Activated T-cell treated with anti-CD3 and anti-CD28 coated beads, Interleukin-2, amount 50 U/mL, for 1 hour (primary cell): ENCODE data around the gene FATE1.

Source experiments
- DNase-seq: peaks from one replicate; pipeline ENCODE4 v3.0.0-alpha.2; 2020

Gene FATE1

GRCh38 chrX:151704041-151704663, 11.7 kb upstream of the FATE1 start:
- no peak for DNase-seq

DNA sequence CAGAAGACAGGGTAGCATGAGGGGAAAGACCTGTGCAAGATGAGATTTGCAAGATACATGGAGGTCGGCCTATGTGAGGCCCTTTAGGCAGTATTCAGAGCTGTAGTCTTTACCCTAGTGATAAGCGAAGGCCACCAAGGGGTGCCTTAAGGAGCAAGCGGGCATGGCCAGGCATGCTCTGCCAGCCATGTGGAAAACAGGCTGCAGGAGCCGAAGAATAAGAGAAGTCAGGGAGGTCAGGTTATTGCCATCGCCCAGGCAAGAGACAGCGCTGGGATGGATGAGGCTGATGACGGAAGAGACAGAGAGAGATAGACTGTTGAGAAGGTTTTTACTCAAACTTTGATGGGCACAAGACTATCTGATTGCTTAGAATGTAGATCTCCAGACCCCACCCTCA, 7.0 kb upstream of the FATE1 start:
- DNase-seq = no peak

GRCh38 chrX:151710457-151710856, 5.4 kb upstream of the FATE1 start:
- no peak for DNase-seq

GRCh38 chrX:151711154-151711553, 4.7 kb upstream of the FATE1 start:
- no peak for DNase-seq

GRCh38 chrX:151711787-151712186, 4.0 kb upstream of the FATE1 start:
- no peak for DNase-seq

DNA sequence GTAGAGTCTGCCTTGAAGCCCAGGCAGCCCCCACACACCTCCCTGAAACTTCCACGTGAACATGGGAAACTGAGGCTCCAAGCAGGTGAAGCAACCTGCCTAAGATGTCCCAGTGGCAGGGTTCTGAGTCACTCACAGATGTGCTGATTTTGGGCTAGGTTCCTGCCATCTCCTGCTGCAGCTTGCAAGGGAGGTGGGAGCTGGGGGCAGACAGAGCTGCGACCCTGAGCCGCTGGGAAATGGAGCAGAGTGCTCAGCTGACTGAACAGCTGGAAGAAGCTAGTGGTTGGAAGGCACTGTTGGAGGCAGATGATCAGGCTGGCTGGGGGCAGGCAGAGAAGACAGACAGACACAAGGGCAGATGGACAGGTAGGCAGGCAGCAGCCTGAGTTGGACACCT, 3.6 kb upstream of the FATE1 start:
- DNase-seq = no peak

DNA sequence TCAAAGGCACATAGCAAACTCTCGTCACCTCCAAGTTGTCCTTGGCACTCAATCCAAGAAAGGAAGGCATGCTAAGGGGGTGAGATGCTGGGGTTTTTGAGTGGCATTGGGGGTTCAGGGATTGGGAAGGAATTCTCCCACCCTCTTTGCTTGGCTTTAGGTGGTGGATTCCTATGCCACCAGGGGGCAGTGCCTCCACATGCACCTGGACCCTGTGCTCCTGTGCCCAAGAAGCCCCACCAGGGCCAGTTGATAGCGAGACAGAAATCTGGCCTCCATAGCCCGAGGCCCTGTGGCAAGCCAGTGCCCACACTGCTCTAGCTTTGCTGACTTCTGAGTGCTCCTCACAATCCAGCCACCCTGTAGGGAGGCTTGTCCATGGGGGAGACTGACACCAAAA, 2.0 kb upstream of the FATE1 start:
- DNase-seq = no peak

DNA sequence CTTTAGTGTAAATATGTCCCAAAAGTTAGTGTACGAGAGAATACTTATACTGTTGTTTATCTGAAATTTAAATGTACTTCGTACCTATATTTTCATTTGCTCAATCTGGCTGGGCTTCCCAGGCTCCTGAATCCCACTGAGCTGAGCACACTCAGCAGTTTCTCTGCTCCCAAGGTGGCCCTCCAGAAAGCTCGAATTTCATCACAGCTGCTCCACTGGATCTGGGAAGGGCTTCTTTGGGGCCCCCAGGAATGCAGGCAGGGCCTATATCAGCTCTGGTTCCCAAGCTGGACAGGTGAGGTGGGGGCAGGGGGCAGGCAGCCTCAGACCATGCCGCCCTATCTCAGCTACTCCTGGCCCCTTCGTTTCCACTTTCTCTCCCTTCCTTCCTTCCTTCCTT, 1.5 kb upstream of the FATE1 start:
- DNase-seq = no peak

DNA sequence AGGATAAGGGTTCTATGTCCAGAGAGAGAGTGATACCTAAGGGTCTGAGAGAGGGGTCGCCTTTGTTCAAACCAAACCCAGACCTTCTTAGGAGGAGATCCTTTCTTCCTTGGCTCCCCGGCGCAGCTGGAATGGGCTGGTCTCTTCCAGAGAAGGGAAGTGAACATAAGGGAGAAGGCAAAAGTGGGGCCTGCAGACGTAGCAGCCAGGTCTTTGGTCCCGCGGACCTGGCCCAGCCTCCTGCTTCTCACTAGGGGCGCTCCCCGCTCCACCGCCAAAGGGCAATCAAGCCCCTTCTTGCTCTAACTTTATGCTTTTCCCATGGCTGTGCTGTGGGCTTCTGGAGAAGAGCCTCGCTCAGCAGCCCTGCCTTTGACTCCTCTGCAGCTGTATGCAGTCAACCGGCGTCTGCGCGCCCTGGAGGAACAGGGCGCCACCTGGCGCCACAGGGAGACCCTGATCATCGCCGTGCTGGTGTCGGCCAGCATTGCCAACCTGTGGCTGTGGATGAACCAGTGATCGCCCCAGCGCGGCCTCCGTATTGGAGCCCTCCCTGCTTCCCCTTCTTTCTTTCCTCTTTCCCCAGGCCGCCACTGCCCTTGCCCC, 6.5 kb downstream of the FATE1 start:
- no peak for DNase-seq

GRCh38 chrX:151723156-151723760, 7.4 kb downstream of the FATE1 start:
- DNase-seq = no peak

DNA sequence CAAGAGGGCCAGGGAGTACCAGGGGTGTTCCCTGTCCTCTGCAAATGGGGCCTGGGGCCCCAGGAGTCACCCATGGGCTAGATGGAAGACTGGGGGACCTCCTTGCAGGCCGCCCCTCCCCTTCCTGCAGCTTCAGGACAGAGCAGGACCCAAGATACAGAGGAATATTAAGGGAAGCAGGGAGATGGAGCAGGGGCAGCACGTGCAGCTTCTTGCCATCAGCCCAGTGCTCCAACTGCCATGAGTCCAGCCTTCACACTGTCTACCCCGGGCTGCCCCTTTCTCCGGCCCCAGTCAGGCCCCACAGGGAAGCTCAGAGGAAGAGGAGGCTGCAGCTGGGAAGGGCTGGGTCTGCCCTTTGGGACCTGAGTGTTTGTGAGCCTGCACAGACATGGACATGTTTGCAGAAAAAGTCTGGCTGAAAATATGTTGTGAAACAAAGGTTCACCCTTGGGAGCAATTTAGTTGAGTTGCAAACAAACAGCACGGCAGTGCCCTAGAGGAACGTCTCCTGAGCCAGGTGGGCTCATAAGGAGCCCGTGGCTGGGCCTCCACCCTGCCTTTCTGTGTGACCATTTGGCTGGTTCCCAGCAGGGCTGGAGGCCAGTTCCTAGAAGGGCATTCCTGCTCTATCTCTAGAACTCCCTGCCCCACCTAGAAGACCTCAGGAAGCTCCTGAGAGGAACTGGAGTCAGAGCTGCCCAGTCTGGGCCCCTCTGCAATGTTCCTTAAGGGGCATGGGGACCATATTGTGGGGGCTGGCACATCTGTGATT, 8.9 kb downstream of the FATE1 start:
- no peak for DNase-seq

DNA sequence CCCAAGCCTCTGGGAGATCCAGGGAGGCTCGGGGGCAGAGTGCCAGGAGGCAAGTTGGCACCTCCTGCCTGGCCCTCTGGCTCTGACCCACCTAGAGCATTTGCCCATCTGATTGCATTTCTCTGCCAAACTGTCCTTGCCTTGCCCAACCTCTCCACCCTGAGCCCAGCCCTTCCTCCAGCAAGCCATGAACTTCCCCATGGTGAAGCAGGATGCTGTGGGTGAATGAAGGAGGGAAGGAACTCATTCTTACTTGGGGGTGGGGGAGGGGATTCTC, 9.4 kb downstream of the FATE1 start:
- no peak for DNase-seq

- no peak for DNase-seq
Measured at GRCh38 chrX:151726751-151727150, 10.9 kb downstream of the FATE1 start.

- DNase-seq = no peak
Measured at GRCh38 chrX:151727346-151727745, 11.5 kb downstream of the FATE1 start.

DNA sequence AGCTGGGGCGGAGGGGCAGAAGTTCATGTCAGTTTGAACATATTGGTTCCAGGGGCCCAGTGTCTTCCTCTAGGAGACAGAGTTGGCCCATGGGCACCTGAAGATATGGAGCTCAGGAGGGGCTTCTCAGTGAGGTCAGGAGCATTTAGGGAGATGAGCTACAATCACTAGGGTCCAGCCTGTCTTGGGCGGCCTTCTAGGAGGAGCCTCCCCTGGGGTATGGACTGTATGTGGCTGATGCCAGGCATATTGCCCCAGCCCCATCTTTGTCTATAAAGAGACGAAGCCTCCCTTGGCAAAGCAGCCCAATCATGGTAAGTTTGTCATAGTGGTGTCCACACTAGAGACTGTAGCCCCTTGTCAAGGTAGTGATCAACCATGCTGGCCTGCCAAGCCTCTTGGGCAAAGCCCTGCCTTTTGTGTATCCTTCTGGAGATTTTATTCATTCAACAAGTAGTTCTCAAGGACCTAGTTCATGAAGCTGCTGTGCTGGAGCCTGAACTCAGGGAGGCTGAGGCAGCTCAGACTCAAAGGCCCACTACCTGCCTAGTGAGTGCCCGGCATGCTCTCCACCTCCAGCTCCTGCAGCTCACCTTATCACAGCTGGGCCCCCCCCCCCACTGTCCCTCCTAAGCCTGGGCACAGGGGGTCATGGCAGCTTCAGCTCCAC, 13.4 kb downstream of the FATE1 start:
- no peak for DNase-seq

DNA sequence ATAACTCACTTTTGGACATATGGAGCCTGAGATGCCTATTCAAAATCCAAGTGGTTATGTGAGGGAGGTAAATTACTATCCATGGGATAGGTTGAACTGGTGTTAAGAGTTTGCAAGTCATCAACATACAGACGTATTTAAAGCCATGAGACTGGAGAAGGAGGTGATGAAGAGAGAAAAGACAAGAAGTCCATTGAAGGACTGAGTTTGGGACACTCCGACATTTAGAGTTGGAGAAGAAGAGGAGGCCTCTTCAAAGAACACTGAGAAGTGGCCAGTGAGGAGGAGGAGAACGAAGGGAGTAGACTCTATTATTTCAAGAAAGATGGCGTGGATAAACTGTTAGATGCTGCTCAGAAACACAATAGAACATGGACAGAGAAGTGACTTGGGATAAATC, 18.6 kb downstream of the FATE1 start, which contains the start of gene CNGA2:
CNGA2 (plus strand) TSS at position 301 of the 400 bp plus-strand sequence. CDS start 3,738 bp downstream, outside the sequence.
- no peak for DNase-seq

- no peak for DNase-seq
Measured at GRCh38 chrX:151735219-151735618, 19.4 kb downstream of the FATE1 start.

DNA sequence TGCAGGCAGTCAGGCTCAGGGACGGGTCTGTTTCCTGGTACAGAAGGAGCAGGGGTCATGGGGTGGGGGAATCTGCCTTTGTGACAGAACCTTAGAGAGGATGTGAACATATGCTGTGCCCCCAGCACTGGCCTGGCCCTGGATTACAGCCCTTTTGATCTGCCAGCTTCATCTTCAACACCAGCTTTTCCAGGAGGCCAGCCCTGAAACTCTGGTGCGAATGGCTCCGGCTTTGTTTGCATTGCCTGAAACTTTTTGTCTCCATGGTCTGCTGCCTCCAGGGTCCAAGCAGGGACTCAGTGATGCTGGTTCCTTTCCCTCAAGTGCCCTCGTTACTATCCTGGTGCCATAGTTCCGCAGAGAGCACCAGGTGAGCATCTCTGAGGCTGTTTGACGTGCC, 20.9 kb downstream of the FATE1 start:
- no peak for DNase-seq

DNA sequence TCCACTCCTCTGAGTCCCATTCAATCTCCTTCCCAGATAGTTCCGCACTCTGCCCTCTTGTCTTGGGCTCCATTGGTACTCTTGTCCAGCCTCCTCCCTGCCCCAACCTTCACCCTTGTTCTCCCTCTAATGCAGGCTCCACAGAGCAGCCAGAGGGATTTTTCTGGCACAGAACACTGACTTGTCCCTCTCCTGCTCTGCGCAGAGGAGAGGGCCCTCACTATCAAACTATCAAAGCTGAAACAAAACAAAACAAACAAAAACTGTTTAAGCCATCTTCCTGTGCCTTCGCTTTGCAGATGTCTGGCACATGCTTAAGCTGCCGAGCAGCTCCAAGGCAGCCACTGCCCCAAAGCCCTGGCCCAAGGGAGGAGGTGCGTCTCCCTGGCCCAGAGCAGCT, 21.7 kb downstream of the FATE1 start:
- no peak for DNase-seq

DNA sequence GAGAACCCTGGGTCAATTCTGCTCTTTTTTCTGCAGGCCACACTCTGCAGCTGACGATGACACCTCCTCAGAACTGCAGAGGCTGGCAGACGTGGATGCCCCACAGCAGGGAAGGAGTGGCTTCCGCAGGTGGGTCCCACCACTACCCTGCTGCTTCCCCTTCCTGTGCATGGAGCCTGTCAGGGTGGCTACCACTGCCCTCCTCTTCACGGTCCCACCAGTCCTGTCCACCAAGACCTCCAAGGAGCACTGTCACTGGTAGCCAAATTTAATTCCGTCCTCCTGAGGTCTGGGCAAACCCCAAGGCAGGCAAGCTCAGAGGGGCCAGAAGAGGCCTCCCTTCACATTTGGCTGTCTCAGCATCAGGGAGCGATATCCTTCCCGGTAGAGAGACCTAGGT, 22.9 kb downstream of the FATE1 start:
- no peak for DNase-seq

- DNase-seq = no peak
Measured at GRCh38 chrX:151741606-151742005, 25.8 kb downstream of the FATE1 start.

DNA sequence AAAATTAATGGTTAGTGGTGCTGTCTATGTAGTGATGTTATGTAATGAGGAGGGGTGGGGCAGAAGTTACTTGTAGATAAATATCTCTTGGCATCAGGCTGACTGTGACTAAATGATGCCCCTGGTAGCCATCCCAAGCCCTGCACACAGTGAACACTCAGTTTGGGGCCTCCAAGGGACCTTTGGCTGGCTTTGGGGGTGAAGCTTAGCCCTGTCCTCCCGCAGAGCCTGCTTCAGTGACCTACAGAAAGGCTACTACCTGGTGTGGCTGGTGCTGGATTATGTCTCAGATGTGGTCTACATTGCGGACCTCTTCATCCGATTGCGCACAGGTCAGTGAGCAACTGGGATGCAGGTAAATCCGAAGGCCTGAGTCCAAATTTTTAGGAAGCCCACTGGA, 26.5 kb downstream of the FATE1 start:
- no peak for DNase-seq

DNA sequence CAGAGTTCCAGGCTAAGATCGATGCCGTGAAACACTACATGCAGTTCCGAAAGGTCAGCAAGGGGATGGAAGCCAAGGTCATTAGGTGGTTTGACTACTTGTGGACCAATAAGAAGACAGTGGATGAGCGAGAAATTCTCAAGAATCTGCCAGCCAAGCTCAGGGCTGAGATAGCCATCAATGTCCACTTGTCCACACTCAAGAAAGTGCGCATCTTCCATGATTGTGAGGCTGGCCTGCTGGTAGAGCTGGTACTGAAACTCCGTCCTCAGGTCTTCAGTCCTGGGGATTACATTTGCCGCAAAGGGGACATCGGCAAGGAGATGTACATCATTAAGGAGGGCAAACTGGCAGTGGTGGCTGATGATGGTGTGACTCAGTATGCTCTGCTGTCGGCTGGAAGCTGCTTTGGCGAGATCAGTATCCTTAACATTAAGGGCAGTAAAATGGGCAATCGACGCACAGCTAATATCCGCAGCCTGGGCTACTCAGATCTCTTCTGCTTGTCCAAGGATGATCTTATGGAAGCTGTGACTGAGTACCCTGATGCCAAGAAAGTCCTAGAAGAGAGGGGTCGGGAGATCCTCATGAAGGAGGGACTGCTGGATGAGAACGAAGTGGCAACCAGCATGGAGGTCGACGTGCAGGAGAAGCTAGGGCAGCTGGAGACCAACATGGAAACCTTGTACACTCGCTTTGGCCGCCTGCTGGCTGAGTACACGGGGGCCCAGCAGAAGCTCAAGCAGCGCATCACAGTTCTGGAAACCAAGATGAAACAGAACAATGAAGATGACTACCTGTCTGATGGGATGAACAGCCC, 28.0 kb downstream of the FATE1 start:
- DNase-seq = no peak
